Cardiac muscle cell (in vitro differentiated cells and primary cell): ENCODE results near the gene EXOC4. TPM values are rescaled to one million over a fixed set of nuclear protein-coding genes. Genes with fewer than 3 reads are reported as not detected.

ENCODE experiments used
- DNase-seq, 2 donors: peaks; one replicate each; pipeline versions ENCODE4 v3.0.0 to v3.0.0-alpha.2; 2010 to 2017; ENCODE audit warnings: low read depth in 1 of 2, low spot score in 1 of 2
- H3K27ac ChIP-seq: fragments of 200-600 bp; sonication (generic); 2 replicates; pipeline ENCODE4 v1.5.1; 2016
- H3K27me3 ChIP-seq: fragments of 200-600 bp; sonication (generic); 2 replicates; pipeline ENCODE4 v1.6.0; 2016; ENCODE audit warnings: control low read depth
- H3K36me3 ChIP-seq: fragments of 200-600 bp; sonication (generic); 2 replicates; pipeline ENCODE4 v1.5.1; 2016; ENCODE audit warnings: control low read depth
- H3K4me1 ChIP-seq: fragments of 200-600 bp; sonication (generic); 2 replicates; pipeline ENCODE4 v1.8.1; 2017; ENCODE audit warnings: low read depth, mild to moderate bottlenecking, mixed run types
- H3K4me3 ChIP-seq: fragments of 200-600 bp; sonication (generic); 2 replicates; pipeline ENCODE4 v1.5.1; 2016; ENCODE audit warnings: mild to moderate bottlenecking
- H3K9me3 ChIP-seq: fragments of 200-600 bp; sonication (generic); 2 replicates; pipeline ENCODE4 v1.5.1; 2017; ENCODE audit warnings: low read depth, mild to moderate bottlenecking, control low read depth
- polyA plus RNA-seq: library from polyadenylated mRNA; unstranded; fragments of >200 nt; fragmentation: Nextera tagmentation; extraction: Ambion mirVana; gene quantifications from 2 replicates; pipeline ENCODE4 v1.2.1, GENCODE V29; 2016
- total RNA-seq: library from RNA; depleted of rRNA; stranded (reverse); fragments of >200 nt; gene quantifications from 2 replicates; pipeline ENCODE4 v1.2.3, GENCODE V29; 2016
- TF ChIP-seq, protein P1 (sequence below): IDR thresholded peaks from 2 replicates; pipeline ENCODE4 v1.5.1; 2012; ENCODE audit warnings: low read depth, mild to moderate bottlenecking, low read length

Gene EXOC4
- total and polyA plus RNA-seq, 2 experiments from 2014 or later: 33.6 to 46.0 TPM

DNA sequence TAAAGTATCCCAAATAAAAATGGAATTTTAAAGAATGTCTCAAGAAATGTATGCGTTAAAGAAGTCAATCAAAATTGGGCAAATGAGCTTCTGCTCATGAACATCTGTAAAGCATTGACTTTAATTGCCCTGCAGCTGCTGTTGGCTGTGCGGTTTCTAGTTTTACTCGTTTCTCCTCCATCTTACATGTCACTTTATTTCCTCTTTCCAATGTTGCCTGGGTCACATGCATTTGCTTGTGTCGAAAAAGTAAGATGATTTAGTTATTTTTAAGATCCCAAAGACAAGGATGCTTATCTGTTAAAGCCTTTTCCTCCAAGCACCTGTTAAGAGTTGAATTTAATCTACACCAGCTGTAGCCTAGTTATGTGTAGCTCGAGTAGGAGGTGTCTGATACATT, 310.4 kb downstream of the EXOC4 start:
- H3K4me3 ChIP-seq: no peak overlapping the region
- TF ChIP-seq, protein P1, sequence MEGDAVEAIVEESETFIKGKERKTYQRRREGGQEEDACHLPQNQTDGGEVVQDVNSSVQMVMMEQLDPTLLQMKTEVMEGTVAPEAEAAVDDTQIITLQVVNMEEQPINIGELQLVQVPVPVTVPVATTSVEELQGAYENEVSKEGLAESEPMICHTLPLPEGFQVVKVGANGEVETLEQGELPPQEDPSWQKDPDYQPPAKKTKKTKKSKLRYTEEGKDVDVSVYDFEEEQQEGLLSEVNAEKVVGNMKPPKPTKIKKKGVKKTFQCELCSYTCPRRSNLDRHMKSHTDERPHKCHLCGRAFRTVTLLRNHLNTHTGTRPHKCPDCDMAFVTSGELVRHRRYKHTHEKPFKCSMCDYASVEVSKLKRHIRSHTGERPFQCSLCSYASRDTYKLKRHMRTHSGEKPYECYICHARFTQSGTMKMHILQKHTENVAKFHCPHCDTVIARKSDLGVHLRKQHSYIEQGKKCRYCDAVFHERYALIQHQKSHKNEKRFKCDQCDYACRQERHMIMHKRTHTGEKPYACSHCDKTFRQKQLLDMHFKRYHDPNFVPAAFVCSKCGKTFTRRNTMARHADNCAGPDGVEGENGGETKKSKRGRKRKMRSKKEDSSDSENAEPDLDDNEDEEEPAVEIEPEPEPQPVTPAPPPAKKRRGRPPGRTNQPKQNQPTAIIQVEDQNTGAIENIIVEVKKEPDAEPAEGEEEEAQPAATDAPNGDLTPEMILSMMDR: no peak
- H3K4me1 ChIP-seq: no peaks in the 10 kb centered on the region
- H3K9me3 ChIP-seq: no peaks in the 10 kb centered on the region
- DNase-seq: no peak
- H3K36me3 ChIP-seq: no peaks in the 10 kb centered on the region
- H3K27ac ChIP-seq: no peak overlapping the region
- H3K27me3 ChIP-seq: no peaks in the 10 kb centered on the region

DNA sequence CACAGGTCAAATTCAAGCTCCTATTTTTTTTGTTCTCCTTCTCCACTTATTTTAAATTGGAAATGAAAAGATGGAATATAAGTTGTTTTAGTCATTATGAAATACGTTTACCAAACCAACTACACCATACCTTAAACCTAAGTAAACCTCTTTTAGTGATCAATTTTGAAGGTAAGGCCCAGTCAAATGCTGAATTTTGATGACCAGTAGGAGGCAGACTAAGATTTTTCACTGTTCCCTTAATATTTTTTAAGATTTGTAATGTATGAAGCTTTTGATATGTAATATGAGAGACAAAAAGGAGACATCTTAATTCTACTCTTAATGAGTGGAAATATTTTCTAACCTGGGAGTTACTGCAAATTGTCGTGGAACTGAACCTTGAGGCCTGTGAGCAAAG, 311.6 kb downstream of the EXOC4 start:
- TF ChIP-seq, protein P1: peak; percentile 26
- Histone ChIP-seq H3K4me1 (no peaks in the 10 kb centered on the region), H3K9me3 (no peaks in the 10 kb centered on the region), H3K4me3 (no peak overlapping the region), H3K36me3 (no peaks in the 10 kb centered on the region), H3K27ac (no peak overlapping the region), H3K27me3 (no peaks in the 10 kb centered on the region)
- DNase-seq: no peak

DNA sequence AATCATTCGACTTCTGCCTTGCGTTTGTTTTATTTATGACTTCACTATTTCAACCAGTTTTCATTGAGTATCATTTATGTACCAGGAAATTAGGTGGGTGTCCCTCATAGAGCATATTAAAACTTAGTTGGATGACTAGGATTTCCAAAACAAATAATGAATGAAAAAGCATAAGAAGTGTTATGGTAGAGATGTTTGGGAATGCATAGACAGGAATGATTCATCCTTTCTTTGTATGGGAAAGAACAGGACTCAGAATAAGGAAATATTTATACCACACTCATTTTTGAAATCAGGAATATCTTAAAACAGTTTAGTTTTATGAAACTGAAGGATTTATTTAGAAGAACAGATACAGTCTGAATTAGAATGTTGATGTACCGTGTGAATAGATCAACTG, 315.7 kb downstream of the EXOC4 start:
- Histone ChIP-seq H3K36me3 (no peaks in the 10 kb centered on the region), H3K4me1 (no peaks in the 10 kb centered on the region), H3K4me3 (no peak overlapping the region), H3K9me3 (no peaks in the 10 kb centered on the region), H3K27ac (no peak overlapping the region), H3K27me3 (no peaks in the 10 kb centered on the region)
- no peak for DNase-seq
- TF ChIP-seq, protein P1: no peak

DNA sequence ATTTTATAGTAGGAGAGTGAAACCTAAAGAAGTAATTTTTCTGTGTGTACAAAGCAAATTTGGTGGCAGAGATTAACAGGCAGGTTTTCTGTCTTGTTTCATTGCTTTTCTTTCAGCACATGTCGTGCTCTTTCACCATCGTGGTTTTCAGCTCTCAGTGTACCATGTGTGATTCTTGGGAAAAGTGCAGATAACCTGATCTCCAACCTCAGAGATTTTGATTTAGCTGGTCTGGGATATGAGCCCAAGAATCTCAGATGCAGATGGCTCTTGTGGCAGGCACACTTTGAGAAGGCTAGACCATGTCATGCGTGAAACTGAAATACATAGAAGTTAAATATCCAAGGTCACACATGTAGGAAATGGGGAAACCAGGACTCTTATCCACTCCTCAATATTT, 317.4 kb downstream of the EXOC4 start:
- TF ChIP-seq, protein P1: no peak
- Histone ChIP-seq H3K27ac (no peak overlapping the region), H3K4me1 (no peaks in the 10 kb centered on the region), H3K9me3 (no peaks in the 10 kb centered on the region), H3K27me3 (no peaks in the 10 kb centered on the region), H3K36me3 (no peaks in the 10 kb centered on the region), H3K4me3 (no peak overlapping the region)
- peak in 1 of 2 donors; percentile 26 for DNase-seq

DNA sequence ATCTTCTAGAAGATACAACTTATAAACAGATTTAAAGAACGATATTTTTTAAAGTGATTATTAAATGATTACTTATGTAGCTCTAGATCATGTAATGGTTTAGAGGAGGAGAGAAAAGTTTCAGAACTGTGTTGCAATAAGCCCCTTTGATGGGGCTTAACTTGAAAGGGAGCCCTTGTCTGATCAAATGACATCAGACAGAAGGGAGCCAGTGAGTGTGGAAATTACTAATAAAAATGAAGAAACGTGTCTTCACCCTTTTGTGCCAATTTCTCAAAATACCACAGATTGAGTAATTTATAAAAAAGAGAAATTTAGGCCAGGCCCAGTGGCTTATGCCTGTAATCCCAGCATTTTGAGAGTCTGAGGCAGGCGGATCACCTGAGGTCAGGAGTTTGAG, 318.2 kb downstream of the EXOC4 start:
- Histone ChIP-seq H3K9me3 (no peaks in the 10 kb centered on the region), H3K36me3 (no peaks in the 10 kb centered on the region), H3K4me3 (no peak overlapping the region), H3K27ac (no peak overlapping the region), H3K27me3 (no peaks in the 10 kb centered on the region), H3K4me1 (peaks cover 6% of the 10 kb centered on the region)
- TF ChIP-seq, protein P1: no peak
- peak in 1 of 2 donors; percentile 42 for DNase-seq

DNA sequence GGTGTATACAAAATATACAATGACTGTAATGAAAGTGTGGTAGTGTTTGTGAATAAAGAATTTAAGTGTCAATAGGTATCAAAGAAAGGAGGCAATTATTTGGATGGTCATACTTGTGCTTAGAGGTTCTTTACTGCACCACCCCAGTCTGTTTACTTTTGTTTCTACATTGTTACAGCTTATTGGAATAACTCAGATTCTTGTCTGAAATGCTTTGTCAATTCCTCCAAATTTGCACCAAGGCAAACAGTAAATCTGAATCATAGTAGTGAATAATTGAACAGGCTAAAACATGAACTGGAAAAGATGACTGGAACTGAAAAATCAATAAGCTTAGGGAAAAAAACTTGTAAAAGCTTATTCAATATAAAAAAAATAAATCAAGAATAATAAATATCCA, 319.2 kb downstream of the EXOC4 start:
- no peak for DNase-seq
- Histone ChIP-seq H3K27ac (no peak overlapping the region), H3K9me3 (no peaks in the 10 kb centered on the region), H3K36me3 (no peaks in the 10 kb centered on the region), H3K4me3 (no peak overlapping the region), H3K27me3 (no peaks in the 10 kb centered on the region), H3K4me1 (peaks cover 6% of the 10 kb centered on the region)
- TF ChIP-seq, protein P1: no peak
